ENCODE results near the gene SV2C.
"Not testable (repeated sequence)": the region's sequence is repeated elsewhere in the genome, so short reads cannot be mapped to it uniquely, and the experiment has no call there.

GRCh38 chr5:76302661-76303060 is 219.5 kb downstream of the SV2C start:
- not testable (repeated sequence) for TF ChIP-seq CTCF, POLR2A (IDR thresholded peaks at IDR 0.05)
